HG02642 (cell line): ENCODE measurements around the gene TBC1D8.

Experiments
- ATAC-seq: cut with Tn5 transposase; IDR thresholded peaks from one replicate; pipeline ENCODE4 v1.9.1; 2021; ENCODE audit warnings: mild to moderate bottlenecking; ENCODE audit not compliant: unreplicated experiment, poor library complexity

The TBC1D8 gene

GRCh38 chr2:101114268-101114783, 36.9 kb downstream of the TBC1D8 start:
- ATAC-seq: no peak

GRCh38 chr2:101113441-101114267, 37.5 kb downstream of the TBC1D8 start:
- no peak for ATAC-seq

- no peak for ATAC-seq
These were observed 38.4 kb downstream of the TBC1D8 start for GRCh38 chr2:101112772-101113157.

GRCh38 chr2:101111917-101112771, 39.0 kb downstream of the TBC1D8 start:
- no peak for ATAC-seq

GRCh38 chr2:101111262-101111838, 39.8 kb downstream of the TBC1D8 start:
- ATAC-seq: no peak

GRCh38 chr2:101109451-101110118, 41.6 kb downstream of the TBC1D8 start:
- no peak for ATAC-seq

GRCh38 chr2:101108357-101108756, 42.8 kb downstream of the TBC1D8 start:
- no peak for ATAC-seq

GRCh38 chr2:101107241-101107640, 43.9 kb downstream of the TBC1D8 start:
- no peak for ATAC-seq

GRCh38 chr2:101106453-101107181, 44.6 kb downstream of the TBC1D8 start:
- ATAC-seq: no peak

GRCh38 chr2:101105654-101106053, 45.5 kb downstream of the TBC1D8 start:
- no peak for ATAC-seq

- no peak for ATAC-seq
These were observed 53.5 kb downstream of the TBC1D8 start for GRCh38 chr2:101097638-101098037.

GRCh38 chr2:101096619-101097142, 54.5 kb downstream of the TBC1D8 start:
- no peak for ATAC-seq

- ATAC-seq: no peak
These were observed 56.8 kb downstream of the TBC1D8 start for GRCh38 chr2:101094351-101094750.

- no peak for ATAC-seq
These were observed 61.0 kb downstream of the TBC1D8 start for GRCh38 chr2:101089942-101090799.

GRCh38 chr2:101089419-101089818, 61.8 kb downstream of the TBC1D8 start:
- ATAC-seq: peak; percentile 89

GRCh38 chr2:101087638-101088037, 63.5 kb downstream of the TBC1D8 start:
- no peak for ATAC-seq

- ATAC-seq: no peak
These were observed 67.6 kb downstream of the TBC1D8 start for GRCh38 chr2:101083613-101084012.

- ATAC-seq: no peak
These were observed 68.2 kb downstream of the TBC1D8 start for GRCh38 chr2:101082998-101083397.
